Panc1 (cell line): ENCODE measurements around the gene RASD1. TPM values are rescaled to one million over a fixed set of nuclear protein-coding genes. Genes with fewer than 3 reads are reported as not detected.

Experiments
- ATAC-seq: fragments of 200-7000 bp; cut with Tn5 transposase; 2 replicates; pipeline ENCODE4 v1.9.1; 2020; ENCODE audit warnings: mild to moderate bottlenecking, moderate library complexity
- BruUV-seq: library from RNA; stranded (reverse); fragments of 400-500 nt; replicated peaks from 2 replicates; lab custom pipeline; 2021; lab: Mats Ljungman, UMichigan
- CTCF ChIA-PET: fragments of 300-600 bp; sonication (Branson Sonifier 250); formaldehyde crosslinking; loops from one replicate; lab custom pipeline; 2022; ENCODE audit warnings: antibody characterized with exemption; lab: Charles Lee
- POLR2A ChIA-PET: fragments of 300-600 bp; sonication (Branson Sonifier 250); formaldehyde crosslinking; loops from one replicate; lab custom pipeline; 2022; ENCODE audit warnings: antibody characterized with exemption; lab: Charles Lee
- DNase-seq: peaks from one replicate; pipeline ENCODE4 v3.0.0-alpha.2; 2010; ENCODE audit warnings: low read depth, low spot score
- H3K27ac ChIP-seq: 2 replicates; pipeline ENCODE4 v1.5.1; 2011; ENCODE audit warnings: mild to moderate bottlenecking, low read length, inconsistent platforms
- H3K27me3 ChIP-seq: fragments of 200-500 bp; sonication (Bioruptor generic); 2 replicates; pipeline ENCODE4 v1.6.0; 2014; ENCODE audit warnings: low read length, inconsistent platforms; ENCODE audit not compliant: control insufficient read depth, insufficient read depth
- H3K36me3 ChIP-seq: fragments of 200-500 bp; sonication (Bioruptor generic); 2 replicates; pipeline ENCODE4 v1.5.1; 2014; ENCODE audit warnings: inconsistent platforms, mild to moderate bottlenecking, low read length, moderate library complexity; ENCODE audit not compliant: control insufficient read depth, insufficient read depth
- H3K4me1 ChIP-seq: 2 replicates; pipeline ENCODE4 v1.5.1; 2011; ENCODE audit warnings: inconsistent platforms, mild to moderate bottlenecking, low read length, moderate library complexity; ENCODE audit not compliant: control insufficient read depth, insufficient read depth
- H3K4me3 ChIP-seq, 2 experiments: 2 replicates each; pipeline ENCODE4 v1.5.1; 2011 to 2012; ENCODE audit warnings: low read depth in 2 of 2, low read length in 2 of 2, mild to moderate bottlenecking in 2 of 2, inconsistent platforms in 1 of 2, moderate library complexity in 1 of 2
- H3K9me3 ChIP-seq: fragments of 200-500 bp; sonication (Bioruptor generic); 2 replicates; pipeline ENCODE4 v1.5.1; 2014; ENCODE audit warnings: low read depth, mild to moderate bottlenecking, inconsistent platforms, low read length, moderate library complexity; ENCODE audit not compliant: control insufficient read depth, insufficient read depth
- CTCF ChIP-seq: fragments of 450-650 bp; IDR thresholded peaks from 2 replicates; pipeline ENCODE4 v1.5.1; 2017; ENCODE audit warnings: mild to moderate bottlenecking
- POLR2AphosphoS5 ChIP-seq: IDR thresholded peaks from 2 replicates; pipeline ENCODE4 v1.6.1; 2012; ENCODE audit warnings: mild to moderate bottlenecking, low read depth, low read length, moderate library complexity
- REST ChIP-seq, 2 experiments: IDR thresholded peaks; 2 replicates each; pipeline ENCODE4 v1.6.1; 2011 to 2012; ENCODE audit warnings: low read depth in 2 of 2, control low read depth in 1 of 2, low read length in 1 of 2, mild to moderate bottlenecking in 1 of 2, moderate library complexity in 1 of 2; ENCODE audit not compliant: insufficient read depth in 1 of 2
- SIN3A ChIP-seq: IDR thresholded peaks from 2 replicates; pipeline ENCODE4 v1.6.1; 2012; ENCODE audit warnings: low read depth, mild to moderate bottlenecking, low read length, moderate library complexity, borderline replicate concordance; ENCODE audit not compliant: insufficient read depth
- TCF7L2 ChIP-seq: IDR thresholded peaks from 2 replicates; pipeline ENCODE4 v1.6.1; 2011; ENCODE audit warnings: mild to moderate bottlenecking, low read depth, low read length, inconsistent platforms
- in situ Hi-C: cut with HindIII; loops from 2 replicates; pipeline ENCODE4 v1.10.0; 2016; ENCODE audit warnings: low sequenced_read_pairs, low pct_unique_long_range_greater_than_20kb
- intact Hi-C: fragments of 100-400 bp; cut with micrococcal nuclease; formaldehyde crosslinking; loops from one replicate; pipeline ENCODE4 v1.10.0; 2022; ENCODE audit not compliant: unreplicated experiment
- total RNA-seq: library from RNA; stranded (reverse); gene quantifications from one replicate; pipeline ENCODE4 v1.2.1, GENCODE V29; 2021; ENCODE audit not compliant: unreplicated experiment

Gene RASD1
- total RNA-seq, 1 experiment from 2014 or later, result 1.7 TPM

GRCh38 chr17:17448723-17449122 lies 47.5 kb downstream of the RASD1 start:
- POLR2A ChIA-PET, result no interaction called here
- Histone ChIP-seq H3K36me3 (no peaks in the 10 kb centered on the region), H3K27ac (no peak overlapping the region), H3K4me1 (peaks cover 13% of the 10 kb centered on the region), H3K4me3 (no peak overlapping the region), H3K9me3 (no peaks in the 10 kb centered on the region), H3K27me3 (no peaks in the 10 kb centered on the region)
- in situ Hi-C loops (no loop called here), intact Hi-C loops (no loop called here)
- no peak for DNase-seq
- no peak for ATAC-seq
- BruUV-seq, result no TSS peak
- CTCF ChIA-PET, result interaction anchor here (0.5 kb wide), 1 partner anchor 95 kb away, joined by 3 read pairs; no protein-coding TSS in a partner anchor
- no peak for TF ChIP-seq CTCF
- no peak for TF ChIP-seq POLR2AphosphoS5
- TF ChIP-seq TCF7L2, result no peak
- TF ChIP-seq SIN3A, result no peak
- TF ChIP-seq REST (IDR thresholded peaks at IDR 0.05; ENCODE audit: insufficient read depth in 1 of 2, low read depth in 2 of 2, low read length in 1 of 2), result no peak

GRCh38 chr17:17448076-17448475 lies 48.1 kb downstream of the RASD1 start:
- no peaks in the 10 kb centered on the region for H3K9me3 ChIP-seq
- H3K36me3 ChIP-seq, result no peaks in the 10 kb centered on the region
- POLR2A ChIA-PET, result no interaction called here
- BruUV-seq, result no TSS peak
- intact Hi-C loops (no loop called here), in situ Hi-C loops (no loop called here)
- ATAC-seq, result no peak
- H3K27me3 ChIP-seq, result no peaks in the 10 kb centered on the region
- CTCF ChIA-PET, result interaction anchor here (0.5 kb wide), 1 partner anchor 94 kb away, joined by 3 read pairs; no protein-coding TSS in a partner anchor
- no peak overlapping the region for H3K4me3 ChIP-seq
- DNase-seq, result no peak
- TF ChIP-seq CTCF (no peak), POLR2AphosphoS5 (no peak), REST (IDR thresholded peaks at IDR 0.05; ENCODE audit: insufficient read depth in 1 of 2, low read depth in 2 of 2, low read length in 1 of 2) (no peak), TCF7L2 (no peak), SIN3A (no peak)
- H3K27ac ChIP-seq, result no peak overlapping the region
- peaks cover 13% of the 10 kb centered on the region for H3K4me1 ChIP-seq
